Measurements from ENCODE around the gene PI4KA. TPM values are rescaled to one million over a fixed set of nuclear protein-coding genes. Genes with fewer than 3 reads are reported as not detected.
A peak's percentile ranks its signal among the peaks of the same experiment; 100 is the strongest.

The PI4KA gene
- total RNA-seq, 1 donor from 2014 or later = 140 TPM

GRCh38 chr22:20787223-20787622 lies 71.4 kb downstream of the PI4KA start:
- Mint-ChIP-seq H3K27ac (peak overlapping the region; percentile 29), H3K27me3 (no peaks in the 10 kb centered on the region), H3K4me3 (ENCODE audit: low read depth) (no peak overlapping the region), H3K36me3 (ENCODE audit: insufficient read depth) (peaks cover 14% of the 10 kb centered on the region), H3K9me3 (ENCODE audit: low read depth) (no peaks in the 10 kb centered on the region), H3K4me1 (ENCODE audit: low read depth) (no peaks in the 10 kb centered on the region)
- TF ChIP-seq, protein P1, sequence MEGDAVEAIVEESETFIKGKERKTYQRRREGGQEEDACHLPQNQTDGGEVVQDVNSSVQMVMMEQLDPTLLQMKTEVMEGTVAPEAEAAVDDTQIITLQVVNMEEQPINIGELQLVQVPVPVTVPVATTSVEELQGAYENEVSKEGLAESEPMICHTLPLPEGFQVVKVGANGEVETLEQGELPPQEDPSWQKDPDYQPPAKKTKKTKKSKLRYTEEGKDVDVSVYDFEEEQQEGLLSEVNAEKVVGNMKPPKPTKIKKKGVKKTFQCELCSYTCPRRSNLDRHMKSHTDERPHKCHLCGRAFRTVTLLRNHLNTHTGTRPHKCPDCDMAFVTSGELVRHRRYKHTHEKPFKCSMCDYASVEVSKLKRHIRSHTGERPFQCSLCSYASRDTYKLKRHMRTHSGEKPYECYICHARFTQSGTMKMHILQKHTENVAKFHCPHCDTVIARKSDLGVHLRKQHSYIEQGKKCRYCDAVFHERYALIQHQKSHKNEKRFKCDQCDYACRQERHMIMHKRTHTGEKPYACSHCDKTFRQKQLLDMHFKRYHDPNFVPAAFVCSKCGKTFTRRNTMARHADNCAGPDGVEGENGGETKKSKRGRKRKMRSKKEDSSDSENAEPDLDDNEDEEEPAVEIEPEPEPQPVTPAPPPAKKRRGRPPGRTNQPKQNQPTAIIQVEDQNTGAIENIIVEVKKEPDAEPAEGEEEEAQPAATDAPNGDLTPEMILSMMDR (IDR thresholded peaks at IDR 0.05; ENCODE audit: unreplicated experiment) = no peak
- no peak for DNase-seq (ENCODE audit: low spot score, unreplicated experiment)

DNA sequence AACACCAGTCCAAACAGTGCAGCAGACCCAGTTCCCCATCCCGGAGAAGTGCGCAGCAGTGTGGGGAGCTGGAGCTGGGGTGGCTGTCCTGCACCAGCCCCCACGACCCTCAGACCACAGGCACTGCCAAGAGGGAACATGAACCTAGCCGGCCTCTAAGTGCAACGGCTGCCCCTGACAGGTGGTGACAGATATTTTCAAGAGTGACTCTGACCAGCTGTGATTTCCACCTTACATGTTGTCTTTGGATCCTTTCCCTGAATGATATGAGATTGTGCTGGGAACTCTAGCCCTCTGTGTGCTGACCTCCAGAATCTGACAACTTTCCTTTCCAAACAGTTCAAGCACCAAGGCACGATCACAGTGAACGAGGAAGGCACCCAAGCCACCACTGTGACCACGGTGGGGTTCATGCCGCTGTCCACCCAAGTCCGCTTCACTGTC lies 72.1 kb downstream of the PI4KA start:
- no peaks in the 10 kb centered on the region for H3K27me3 Mint-ChIP-seq
- H3K27ac Mint-ChIP-seq = no peak overlapping the region
- TF ChIP-seq, protein P1 (IDR thresholded peaks at IDR 0.05; ENCODE audit: unreplicated experiment) = no peak

DNA sequence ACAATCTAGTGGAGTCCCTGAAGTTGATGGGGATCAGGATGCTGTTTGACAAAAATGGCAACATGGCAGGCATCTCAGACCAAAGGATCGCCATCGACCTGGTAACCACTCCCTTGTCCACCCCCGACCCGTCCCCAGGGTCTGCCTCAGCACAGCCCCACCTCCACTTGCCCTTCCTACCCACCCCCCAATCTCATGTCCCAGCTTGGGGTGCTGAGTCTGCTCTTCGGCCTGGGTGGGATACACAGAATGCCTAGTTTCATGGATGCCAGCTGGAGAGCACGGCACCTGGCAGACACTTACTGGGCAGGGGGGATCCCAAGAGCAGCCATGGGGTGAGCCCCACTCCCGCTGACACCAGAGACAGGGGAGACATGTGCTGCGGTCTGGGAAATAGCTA lies 72.6 kb downstream of the PI4KA start:
- peaks cover 8% of the 10 kb centered on the region for H3K36me3 Mint-ChIP-seq (ENCODE audit: insufficient read depth)
- no peak overlapping the region for H3K27ac Mint-ChIP-seq
- H3K27me3 Mint-ChIP-seq = no peaks in the 10 kb centered on the region
- H3K4me1 Mint-ChIP-seq (ENCODE audit: low read depth) = no peaks in the 10 kb centered on the region
- H3K9me3 Mint-ChIP-seq (ENCODE audit: low read depth) = no peaks in the 10 kb centered on the region
- no peak overlapping the region for H3K4me3 Mint-ChIP-seq (ENCODE audit: low read depth)
- DNase-seq (ENCODE audit: low spot score, unreplicated experiment) = no peak
- TF ChIP-seq, protein P1 (IDR thresholded peaks at IDR 0.05; ENCODE audit: unreplicated experiment) = no peak

More for the DNA sequence above, 72.1 kb downstream of the PI4KA start:
- DNase-seq (ENCODE audit: low spot score, unreplicated experiment) = no peak
- H3K4me1 Mint-ChIP-seq (ENCODE audit: low read depth) = no peaks in the 10 kb centered on the region
- H3K4me3 Mint-ChIP-seq (ENCODE audit: low read depth) = no peak overlapping the region
- peaks cover 12% of the 10 kb centered on the region for H3K36me3 Mint-ChIP-seq (ENCODE audit: insufficient read depth)
- H3K9me3 Mint-ChIP-seq (ENCODE audit: low read depth) = no peaks in the 10 kb centered on the region

GRCh38 chr22:20785415-20785814 lies 73.2 kb downstream of the PI4KA start:
- Mint-ChIP-seq H3K4me1 (ENCODE audit: low read depth) (no peaks in the 10 kb centered on the region), H3K27me3 (no peaks in the 10 kb centered on the region), H3K4me3 (ENCODE audit: low read depth) (no peak overlapping the region), H3K27ac (no peak overlapping the region), H3K9me3 (ENCODE audit: low read depth) (no peaks in the 10 kb centered on the region), H3K36me3 (ENCODE audit: insufficient read depth) (peaks cover 8% of the 10 kb centered on the region)
- TF ChIP-seq, protein P1 (IDR thresholded peaks at IDR 0.05; ENCODE audit: unreplicated experiment) = no peak
- DNase-seq (ENCODE audit: low spot score, unreplicated experiment) = no peak

- TF ChIP-seq, protein P1 (IDR thresholded peaks at IDR 0.05; ENCODE audit: unreplicated experiment) = peak; percentile 69
- Mint-ChIP-seq H3K4me1 (ENCODE audit: low read depth) (no peaks in the 10 kb centered on the region), H3K9me3 (ENCODE audit: low read depth) (no peaks in the 10 kb centered on the region), H3K27me3 (no peaks in the 10 kb centered on the region), H3K4me3 (ENCODE audit: low read depth) (no peak overlapping the region), H3K27ac (no peak overlapping the region), H3K36me3 (ENCODE audit: insufficient read depth) (peaks cover 11% of the 10 kb centered on the region)
- DNase-seq (ENCODE audit: low spot score, unreplicated experiment) = no peak
These were observed 74.5 kb downstream of the PI4KA start for GRCh38 chr22:20783844-20784723.

Measured in progenitor cell of endocrine pancreas (in vitro differentiated cells).